HFF-Myc (cell line): ENCODE results near the gene SLC49A3.

Experiments
- DNase-seq: peaks from one replicate; pipeline ENCODE4 v3.0.0-alpha.2; 2011; ENCODE audit warnings: low read depth; ENCODE audit errors: extremely low read depth
- H3K4me3 ChIP-seq: replicated peaks from 2 replicates; pipeline ENCODE4 v1.5.1; 2011; ENCODE audit warnings: low read depth, mild to moderate bottlenecking, control low read depth, low read length
- CTCF ChIP-seq: IDR thresholded peaks from 2 replicates; pipeline ENCODE4 v1.5.1; 2012; ENCODE audit warnings: mild to moderate bottlenecking, low read depth, low read length, control low read depth; ENCODE audit errors: missing control alignments

The SLC49A3 gene

GRCh38 chr4:657338-657833 is 31.6 kb downstream of the SLC49A3 start:
- DNase-seq, result no peak
- no peak overlapping the region for H3K4me3 ChIP-seq
- TF ChIP-seq CTCF, result no peak

GRCh38 chr4:656436-657337 is 32.3 kb downstream of the SLC49A3 start:
- no peak for DNase-seq
- no peak for TF ChIP-seq CTCF
- no peak overlapping the region for H3K4me3 ChIP-seq

- TF ChIP-seq CTCF, result no peak
- no peak for DNase-seq
- no peak overlapping the region for H3K4me3 ChIP-seq
Observed at GRCh38 chr4:655464-656151, 33.3 kb downstream of the SLC49A3 start.

- no peak for DNase-seq
- no peak overlapping the region for H3K4me3 ChIP-seq
- no peak for TF ChIP-seq CTCF
Observed at GRCh38 chr4:654871-655463, 34.0 kb downstream of the SLC49A3 start.

GRCh38 chr4:654503-654845 is 34.5 kb downstream of the SLC49A3 start:
- no peak for TF ChIP-seq CTCF
- DNase-seq, result no peak
- no peak overlapping the region for H3K4me3 ChIP-seq

- no peak for DNase-seq
- TF ChIP-seq CTCF, result no peak
- no peak overlapping the region for H3K4me3 ChIP-seq
Observed at GRCh38 chr4:653831-654502, 35.0 kb downstream of the SLC49A3 start.
